GM12864 (cell line): Measurements from ENCODE around the gene LNX2.

Source experiments
- DNase-seq: peaks from one replicate; pipeline ENCODE4 v3.0.0-alpha.2; 2011; ENCODE audit warnings: low read depth
- H3K4me3 ChIP-seq: 2 replicates; pipeline ENCODE4 v1.5.1; 2011; ENCODE audit warnings: mild to moderate bottlenecking, low read depth, low read length, control low read depth
- TF ChIP-seq, protein P1 (sequence below): IDR thresholded peaks from 2 replicates; pipeline ENCODE4 v1.5.1; 2011; ENCODE audit warnings: low read depth, mild to moderate bottlenecking, moderate library complexity, low read length, control low read depth, inconsistent platforms; ENCODE audit errors: missing control alignments

LNX2 gene

DNA sequence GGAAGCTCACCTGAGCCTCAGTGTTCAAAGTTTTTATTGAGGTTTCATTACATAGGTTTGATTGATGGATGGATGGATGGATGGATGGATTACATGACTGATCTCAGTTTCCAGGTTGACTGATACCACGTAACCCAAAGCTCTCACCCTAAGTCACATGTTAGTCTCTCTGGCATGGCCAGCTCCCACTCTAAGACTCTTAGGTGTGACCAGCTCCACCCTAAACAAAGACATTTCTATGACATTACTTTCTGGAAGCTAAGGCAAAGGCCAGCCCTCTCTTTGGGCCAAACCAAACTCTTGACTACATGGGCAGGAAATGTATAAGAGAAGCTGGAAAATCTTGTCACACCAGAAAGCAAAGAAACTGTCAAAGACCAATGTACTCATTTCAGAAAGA, 30.0 kb upstream of the LNX2 start:
- H3K4me3 ChIP-seq: no peak overlapping the region
- TF ChIP-seq, protein P1, sequence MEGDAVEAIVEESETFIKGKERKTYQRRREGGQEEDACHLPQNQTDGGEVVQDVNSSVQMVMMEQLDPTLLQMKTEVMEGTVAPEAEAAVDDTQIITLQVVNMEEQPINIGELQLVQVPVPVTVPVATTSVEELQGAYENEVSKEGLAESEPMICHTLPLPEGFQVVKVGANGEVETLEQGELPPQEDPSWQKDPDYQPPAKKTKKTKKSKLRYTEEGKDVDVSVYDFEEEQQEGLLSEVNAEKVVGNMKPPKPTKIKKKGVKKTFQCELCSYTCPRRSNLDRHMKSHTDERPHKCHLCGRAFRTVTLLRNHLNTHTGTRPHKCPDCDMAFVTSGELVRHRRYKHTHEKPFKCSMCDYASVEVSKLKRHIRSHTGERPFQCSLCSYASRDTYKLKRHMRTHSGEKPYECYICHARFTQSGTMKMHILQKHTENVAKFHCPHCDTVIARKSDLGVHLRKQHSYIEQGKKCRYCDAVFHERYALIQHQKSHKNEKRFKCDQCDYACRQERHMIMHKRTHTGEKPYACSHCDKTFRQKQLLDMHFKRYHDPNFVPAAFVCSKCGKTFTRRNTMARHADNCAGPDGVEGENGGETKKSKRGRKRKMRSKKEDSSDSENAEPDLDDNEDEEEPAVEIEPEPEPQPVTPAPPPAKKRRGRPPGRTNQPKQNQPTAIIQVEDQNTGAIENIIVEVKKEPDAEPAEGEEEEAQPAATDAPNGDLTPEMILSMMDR: no peak
- no peak for DNase-seq

DNA sequence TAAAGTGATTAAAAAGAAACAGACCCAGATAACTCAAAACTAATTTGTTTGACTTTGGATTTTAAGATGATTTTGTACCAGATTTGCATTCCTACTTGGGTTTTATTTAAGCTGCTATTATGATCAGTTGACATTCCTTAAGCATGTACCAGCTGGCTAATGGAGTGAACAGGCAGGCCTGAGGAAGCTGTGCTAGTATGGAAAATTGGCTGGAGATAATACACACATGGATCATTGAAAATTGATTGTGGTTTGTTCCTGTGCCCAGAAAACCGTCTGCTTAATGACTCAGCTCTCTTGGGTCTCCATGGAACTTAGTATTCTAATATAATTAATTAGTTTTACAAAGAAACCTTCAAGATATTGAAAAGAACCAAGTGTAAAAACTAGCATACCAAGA, 24.0 kb upstream of the LNX2 start:
- no peak for DNase-seq
- H3K4me3 ChIP-seq: no peak overlapping the region
- TF ChIP-seq, protein P1: no peak

DNA sequence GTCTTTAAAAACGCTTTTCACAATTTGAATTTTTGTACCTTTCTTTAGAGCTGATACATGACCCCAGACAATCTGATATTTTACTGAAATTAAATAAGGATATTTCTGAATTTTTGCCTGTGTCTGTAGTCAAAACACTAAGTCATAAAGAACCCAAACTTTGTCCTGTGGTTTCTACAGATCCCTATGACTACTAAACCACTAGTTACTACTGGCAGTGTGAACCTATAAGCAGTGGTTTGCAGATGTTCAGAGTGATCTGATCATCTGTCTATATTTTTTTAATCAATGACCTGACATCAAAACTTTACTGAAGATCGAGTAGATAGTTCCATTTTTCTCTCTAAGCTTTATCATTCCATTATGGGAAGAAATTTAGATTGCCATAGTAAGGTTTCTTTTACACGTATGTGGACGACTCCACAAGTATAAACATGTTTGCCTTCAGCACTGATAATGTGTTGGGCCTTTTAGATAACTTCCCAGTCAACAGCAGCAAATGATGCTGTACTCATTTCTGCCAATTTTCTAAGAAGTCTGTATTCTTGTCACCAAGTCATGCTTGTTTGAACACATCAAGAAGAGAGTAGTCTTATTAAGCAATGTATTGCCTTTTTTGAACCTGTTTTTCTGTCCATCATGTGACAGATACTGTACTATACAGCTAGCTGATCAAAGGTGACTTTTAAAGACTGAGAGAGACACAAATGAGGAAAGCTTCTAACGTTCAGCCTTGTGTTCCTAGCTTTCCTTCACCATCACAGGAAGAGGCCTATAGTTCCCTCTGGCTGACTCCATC, 23.2 kb upstream of the LNX2 start:
- no peak for DNase-seq
- H3K4me3 ChIP-seq: no peak overlapping the region
- TF ChIP-seq, protein P1: no peak

DNA sequence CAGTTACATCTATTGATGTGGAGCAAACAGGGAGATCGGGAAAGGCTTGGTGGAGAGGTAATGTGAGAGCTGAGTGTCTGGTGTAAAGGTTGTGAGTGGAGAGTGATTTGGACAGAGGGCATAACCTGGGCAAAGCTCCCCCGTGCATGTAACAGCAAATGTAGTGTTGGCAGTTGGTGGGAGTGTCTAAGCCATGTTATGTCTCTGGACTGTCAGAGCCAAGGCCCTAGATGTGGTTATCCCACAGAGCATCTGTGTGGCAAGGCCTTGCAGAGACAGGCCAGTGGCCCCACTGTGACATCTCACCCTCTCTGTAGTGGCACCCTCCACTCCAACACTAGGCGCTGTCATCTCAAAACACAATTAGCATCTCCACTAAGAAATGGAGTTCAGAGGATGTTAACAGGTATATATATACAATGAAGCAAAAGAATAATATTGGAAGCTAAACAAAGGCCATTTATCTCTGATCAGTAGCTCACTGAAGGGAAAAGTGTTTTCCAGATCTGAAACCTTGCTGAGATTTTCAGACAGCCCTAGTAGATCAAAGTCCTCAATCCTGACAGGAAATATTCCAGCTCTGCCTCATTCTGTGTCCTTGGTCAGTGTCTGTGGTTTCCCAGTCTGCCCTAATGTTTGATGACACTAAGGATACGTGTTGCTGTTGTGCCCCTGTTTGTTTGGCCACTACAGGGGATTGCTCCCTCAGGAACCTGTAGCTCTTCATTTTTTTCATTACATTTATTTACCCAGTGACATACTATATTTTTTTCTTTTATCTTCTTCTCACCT, 21.6 kb upstream of the LNX2 start:
- H3K4me3 ChIP-seq: no peak overlapping the region
- no peak for DNase-seq
- TF ChIP-seq, protein P1: no peak

DNA sequence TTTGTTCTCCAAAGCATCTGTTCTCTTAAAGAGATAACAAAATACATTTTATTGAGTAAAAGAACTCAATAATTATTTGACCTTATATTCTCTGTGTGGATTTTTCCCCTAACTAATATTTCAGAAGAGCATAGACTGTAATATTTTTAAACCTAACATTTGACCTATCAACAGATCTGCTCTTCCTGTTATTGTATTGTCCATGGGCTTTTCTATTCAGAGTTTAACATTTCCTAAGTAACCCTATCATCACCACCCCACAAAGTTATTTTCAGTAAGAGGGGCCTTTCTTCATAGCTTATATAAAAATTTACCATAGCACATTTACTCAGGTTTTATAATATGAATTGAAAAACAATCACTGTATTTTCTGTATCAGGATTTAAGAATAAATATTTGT, 18.9 kb upstream of the LNX2 start:
- DNase-seq: no peak
- TF ChIP-seq, protein P1: no peak
- H3K4me3 ChIP-seq: no peak overlapping the region

DNA sequence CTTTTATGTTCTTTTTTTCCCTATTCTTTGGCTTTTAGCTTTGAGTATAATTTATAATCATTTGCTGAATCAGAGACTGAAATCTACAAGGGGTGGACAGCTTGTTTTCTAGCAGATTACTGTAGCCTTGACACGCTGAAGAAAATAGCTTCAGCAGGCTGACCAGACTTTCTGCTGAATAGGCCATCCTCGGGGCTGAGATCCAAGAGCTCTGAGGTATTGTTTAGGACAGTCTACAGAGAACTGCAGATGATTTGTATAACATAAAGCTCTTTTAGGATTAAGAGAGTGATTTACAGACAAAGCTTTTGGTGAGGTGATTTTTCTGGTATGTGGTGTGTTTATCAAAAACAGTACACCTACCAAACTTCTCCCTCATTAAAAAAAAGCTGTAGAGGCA, 18.2 kb upstream of the LNX2 start:
- DNase-seq: no peak
- no peak overlapping the region for H3K4me3 ChIP-seq
- TF ChIP-seq, protein P1: no peak
